Activated CD4-positive, alpha-beta T cell treated with anti-CD3 and anti-CD28 coated beads, Interleukin-2, amount 50 U/mL, for 24 hours (primary cell): ENCODE measurements around the gene ACBD6.
"Not testable (repeated sequence)": the region's sequence is repeated elsewhere in the genome, so short reads cannot be mapped to it uniquely, and the experiment has no call there.

Experiments used
- DNase-seq, 2 donors: peaks; one replicate each; pipeline ENCODE4 v3.0.0-alpha.2; 2020; ENCODE audit warnings: low read depth in 1 of 2, low spot score in 1 of 2

The ACBD6 gene

DNA sequence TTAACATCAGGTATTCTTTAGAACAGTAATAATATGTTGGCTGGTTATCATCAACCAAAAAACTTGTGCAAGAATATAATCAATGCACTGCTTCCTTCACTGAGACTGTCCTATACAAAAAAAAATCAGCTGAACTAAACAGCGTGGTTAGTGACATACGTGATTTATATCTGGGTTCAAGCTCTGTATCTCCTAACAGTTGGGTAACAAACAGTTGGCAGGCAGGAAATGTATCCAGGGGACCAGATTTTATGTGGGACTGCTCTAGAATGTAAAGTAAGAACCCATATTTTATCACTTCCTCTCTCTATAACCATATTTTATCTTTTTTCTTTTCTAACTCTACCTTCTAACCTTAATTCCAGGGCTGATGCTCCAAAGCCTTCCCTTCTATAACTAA, 8.0 kb downstream of the ACBD6 start:
- no peak for DNase-seq

DNA sequence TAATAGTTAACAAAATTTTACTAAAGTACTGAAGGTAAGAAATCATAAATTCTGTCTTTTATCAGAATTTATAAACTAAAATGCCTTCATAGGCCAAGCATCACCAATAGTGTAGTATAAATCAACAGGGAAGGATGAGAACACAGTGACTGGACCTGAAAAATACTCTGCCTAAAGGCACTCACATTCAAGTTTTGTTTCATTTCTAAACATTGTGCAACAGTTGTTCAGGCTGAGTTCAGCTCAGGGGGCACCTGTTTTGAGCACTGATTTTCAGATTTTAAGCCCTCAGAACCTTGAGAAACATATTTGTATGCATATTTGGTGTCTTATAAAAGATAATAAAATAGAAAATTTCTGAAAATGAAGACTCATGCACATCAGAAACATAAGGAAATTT, 12.4 kb downstream of the ACBD6 start:
- DNase-seq, result no peak

DNA sequence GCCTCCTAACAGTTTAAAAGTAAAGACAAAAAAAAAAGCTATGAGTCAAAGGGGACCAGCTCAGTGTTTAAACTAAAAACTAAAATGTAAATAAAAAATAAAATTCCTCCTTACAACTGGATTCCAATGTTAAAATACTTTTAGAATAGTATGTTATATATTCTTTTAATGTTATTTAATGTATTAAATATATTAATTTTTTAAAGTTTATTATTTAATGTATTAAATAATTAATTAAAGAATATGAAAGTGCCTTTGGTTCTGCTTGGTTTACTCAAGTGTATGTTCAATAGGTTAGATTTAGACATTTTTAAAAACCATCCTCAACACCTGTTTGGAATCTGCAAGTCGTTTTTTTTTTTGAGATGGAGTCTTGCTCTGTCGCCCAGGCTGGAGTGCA, 13.1 kb downstream of the ACBD6 start:
- no peak for DNase-seq

DNA sequence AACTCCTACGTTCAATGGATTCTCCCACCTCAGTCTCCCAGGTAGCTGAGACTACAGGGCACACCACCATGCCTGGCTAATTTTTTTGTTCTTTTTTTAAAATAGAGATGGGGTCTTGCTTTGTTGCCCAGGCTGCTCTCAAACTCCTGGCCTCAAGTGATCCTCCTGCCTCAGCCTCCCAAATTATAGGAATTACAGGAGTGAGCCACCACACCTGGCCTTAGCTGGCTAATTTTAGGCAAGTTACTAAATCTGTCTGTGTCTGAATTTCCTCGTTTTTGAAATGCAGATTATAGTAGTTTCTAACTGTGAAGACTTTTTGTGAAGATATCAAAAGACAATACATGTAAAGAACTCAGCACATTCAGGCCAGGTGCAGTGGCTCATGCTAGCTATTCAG, 13.7 kb downstream of the ACBD6 start:
- DNase-seq, result no peak

DNA sequence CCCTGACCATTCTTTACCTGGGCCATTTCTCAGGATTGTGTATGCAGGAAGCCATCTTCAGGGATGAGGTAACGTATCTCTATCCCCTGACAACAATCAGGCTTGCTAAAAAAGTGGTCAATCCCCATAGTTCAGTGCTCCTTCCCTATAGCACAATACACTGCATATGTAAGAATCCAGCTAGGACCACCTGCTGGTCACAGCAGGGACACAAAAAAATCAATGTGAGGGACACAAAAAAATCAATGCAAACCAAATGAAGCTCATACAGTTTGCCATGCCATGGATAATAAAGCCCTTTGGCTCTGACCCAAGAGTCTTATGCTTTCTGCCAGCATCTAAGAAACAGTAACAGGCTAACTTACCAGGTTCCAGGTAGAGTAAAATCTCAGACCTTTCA, 16.3 kb downstream of the ACBD6 start:
- DNase-seq, result no peak

DNA sequence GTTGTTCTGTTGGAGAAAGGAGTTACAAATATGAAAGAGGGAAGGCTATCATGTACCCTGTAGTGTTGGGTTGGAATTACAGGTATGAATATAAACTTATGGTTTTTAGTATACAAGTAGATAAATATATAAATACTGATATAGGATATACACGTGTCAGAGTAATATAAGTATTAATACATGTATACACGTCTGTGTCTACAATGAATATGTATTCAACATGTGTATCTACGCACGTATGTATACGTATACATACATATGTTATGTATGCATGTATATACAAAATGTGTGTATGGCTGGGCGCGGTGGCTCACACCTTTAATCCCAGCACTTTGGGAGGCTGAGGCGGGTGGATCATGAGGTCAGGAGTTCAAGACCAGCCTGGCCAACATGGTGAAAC, 17.9 kb downstream of the ACBD6 start:
- DNase-seq, result no peak

DNA sequence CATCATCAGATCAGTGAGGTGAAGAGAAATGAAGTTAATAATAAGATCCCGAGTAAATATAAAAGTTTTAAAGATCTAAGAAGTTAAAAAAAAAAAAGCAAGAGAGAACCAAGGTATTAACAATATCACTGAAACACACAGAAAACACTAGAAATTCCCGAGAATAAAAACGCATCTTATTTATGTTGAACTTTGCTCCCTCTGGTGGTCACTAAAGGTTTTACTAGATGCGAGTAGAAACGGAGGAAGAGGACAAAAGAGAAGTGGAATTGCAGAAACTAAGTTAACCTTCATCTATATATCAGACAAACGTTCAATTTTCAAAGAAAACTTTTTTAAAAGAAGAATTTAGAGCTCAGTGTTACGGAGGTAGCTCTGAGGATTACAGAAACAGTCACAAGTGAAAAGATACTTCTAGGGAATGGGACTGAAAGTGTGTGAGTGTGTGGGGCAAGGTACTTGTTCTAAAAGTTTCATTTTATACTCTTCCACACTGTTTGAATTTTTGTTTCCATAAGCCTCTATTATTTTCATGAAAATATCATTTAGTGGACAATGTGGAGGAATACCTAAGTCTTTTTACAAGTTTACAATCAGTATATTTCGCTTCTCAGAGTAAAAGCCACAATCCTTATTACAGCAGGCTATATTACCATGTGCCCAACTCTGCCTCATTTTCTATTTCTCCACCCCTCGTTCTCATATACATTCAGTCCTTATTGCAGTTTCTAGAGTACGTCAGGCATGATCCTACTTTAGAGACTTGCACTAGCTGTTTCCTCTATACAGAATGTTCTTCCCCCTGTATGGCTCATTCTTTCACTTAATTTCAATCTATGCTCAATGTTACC, 19.7 kb downstream of the ACBD6 start:
- peak in 1 of 2 donors; percentile 10 for DNase-seq

DNA sequence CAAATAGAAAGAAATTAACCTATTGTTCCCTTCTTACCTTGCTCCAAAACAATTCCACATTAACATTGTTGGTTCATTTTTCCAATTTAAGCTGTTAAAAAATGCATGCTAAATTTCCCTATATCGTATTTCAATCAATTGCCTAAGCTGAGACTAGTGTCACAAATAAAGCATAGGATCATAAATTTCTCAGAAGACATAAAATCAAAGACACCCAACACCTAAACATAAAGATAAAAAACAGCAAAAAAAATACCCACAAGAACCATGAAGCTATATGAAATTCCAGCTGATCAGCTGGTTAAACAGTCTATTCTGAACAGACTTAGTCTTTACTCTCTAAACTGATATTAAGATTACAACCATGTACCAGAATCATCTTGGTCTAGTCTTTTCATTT, 32.3 kb downstream of the ACBD6 start:
- no peak for DNase-seq

DNA sequence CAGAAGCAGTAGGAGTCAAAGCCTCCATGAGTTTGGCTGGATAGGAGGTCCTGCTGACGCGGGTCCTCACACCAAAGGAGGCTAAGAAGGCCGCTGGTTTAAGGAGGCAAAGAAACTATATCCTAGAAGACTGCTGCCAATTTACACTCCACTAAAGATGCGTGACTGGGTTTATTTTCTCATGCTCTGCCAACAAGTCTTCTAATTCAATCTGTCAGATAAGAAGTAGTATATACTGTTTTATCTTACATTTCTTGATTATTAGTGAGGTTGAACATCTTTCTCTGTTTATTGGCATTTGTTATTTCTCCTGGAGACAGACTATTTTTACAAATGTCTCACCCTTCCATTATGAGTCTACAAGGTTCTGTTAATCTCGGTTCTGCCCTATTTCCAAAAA, 34.1 kb downstream of the ACBD6 start:
- DNase-seq, result no peak

DNA sequence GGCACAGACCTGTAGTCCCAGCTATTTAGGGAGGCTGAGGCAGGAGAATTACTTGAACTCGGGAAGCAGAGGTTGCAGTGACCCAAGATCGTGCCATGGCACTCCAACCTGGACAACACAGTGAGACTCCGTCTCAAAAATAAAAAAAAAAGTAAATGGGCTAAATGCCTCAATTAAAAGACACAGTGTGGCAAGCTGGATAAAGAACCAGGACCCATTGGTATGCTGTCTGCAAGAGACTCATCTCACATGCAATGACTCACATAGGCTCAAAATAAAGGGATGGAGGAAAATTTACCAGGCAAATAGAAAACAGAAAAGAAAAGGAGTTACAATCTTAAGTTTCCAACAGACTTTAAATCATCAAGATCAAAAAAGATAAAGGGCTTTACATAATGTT, 40.3 kb downstream of the ACBD6 start:
- DNase-seq, result no peak

DNA sequence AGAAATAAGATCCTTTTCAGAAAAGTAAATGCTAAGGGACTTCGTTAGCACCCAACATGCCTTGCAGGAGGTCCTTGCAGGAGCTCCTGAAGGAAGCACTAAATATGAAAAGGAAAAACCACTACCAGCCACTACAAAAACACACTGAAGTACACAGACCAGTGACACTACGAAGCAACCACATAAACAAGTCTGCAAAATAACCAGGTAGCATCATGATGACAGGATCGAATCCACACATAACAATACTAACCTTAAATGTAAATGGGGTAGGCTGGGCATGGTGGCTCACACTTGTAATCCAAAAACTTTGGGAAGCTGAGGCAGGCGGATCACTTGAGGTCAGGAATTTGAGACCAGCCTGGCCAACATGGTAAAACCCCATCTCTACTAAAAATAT, 40.7 kb downstream of the ACBD6 start:
- DNase-seq, result not testable (repeated sequence)

DNA sequence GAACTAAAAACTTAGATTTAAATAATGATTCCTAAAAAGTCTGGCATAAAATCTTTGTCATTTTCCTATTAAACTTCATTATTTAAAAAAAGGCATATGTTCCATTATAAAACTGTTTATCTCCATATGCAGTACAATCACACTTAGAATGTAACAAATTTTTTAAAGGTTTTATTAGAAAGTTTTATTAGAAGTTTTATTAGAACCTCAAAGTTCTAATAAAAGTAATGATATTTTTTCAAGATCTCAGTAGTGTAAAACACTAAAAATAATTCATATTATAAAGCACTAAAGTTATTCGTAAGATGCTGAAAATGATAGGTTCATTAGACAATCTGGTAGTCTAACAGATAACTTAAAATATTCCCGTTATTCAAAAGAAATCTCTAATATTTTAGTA, 43.6 kb downstream of the ACBD6 start:
- DNase-seq, result no peak

DNA sequence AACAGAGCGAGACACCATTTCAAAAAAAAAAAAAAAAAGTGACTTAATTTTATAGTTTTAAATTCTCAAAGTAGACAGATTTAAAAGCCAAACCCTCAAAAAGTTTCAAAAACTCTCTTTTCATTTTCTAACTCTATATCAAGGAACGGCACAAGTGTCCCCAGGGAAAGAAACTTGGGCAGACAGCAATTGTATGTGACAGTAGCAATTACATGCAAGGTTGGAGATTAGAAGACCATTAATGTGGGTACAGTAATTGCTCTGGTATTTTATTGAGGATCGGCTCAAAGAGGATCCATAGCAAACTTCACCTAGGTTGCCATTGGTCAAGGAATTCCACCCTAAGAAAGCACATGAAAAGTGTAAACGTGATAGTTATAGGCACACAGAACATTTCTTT, 46.2 kb downstream of the ACBD6 start:
- no peak for DNase-seq

DNA sequence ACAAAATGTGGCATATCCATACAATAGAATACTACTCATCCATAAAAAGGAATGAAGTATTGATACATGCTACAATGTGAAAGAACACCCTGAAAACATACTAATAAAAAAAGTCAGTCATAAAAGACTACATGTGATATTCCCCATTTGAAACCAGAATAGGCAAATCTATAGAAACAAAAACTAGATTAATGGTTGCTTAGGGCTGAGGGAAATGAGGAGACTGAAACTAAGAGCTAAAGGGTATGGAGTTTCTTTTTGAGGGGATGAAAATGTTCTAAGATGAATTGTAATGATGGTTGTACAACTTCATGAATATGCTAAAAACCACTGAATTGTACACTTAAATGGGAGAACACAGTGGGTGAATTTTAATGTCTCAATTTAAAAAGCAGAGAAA, 50.9 kb downstream of the ACBD6 start:
- no peak for DNase-seq

DNA sequence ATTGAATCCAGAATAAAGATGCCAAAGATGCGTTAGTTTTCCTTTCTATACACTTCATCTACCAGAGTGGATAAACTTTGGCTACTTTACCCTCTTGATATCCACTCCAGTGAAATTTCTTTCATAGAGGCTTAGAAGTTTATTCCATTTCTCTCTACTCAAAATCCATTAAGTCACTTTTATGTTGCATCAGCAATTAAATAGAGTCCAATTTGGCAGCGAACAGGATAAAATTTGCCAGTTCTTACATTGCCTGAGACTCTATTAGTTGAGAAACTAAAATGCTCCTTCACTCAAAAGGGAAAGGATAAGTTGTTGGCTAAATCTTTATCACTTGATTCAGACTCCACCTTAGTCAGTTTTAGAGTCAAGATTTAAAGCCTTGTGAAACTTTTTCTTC, 57.9 kb downstream of the ACBD6 start:
- no peak for DNase-seq

DNA sequence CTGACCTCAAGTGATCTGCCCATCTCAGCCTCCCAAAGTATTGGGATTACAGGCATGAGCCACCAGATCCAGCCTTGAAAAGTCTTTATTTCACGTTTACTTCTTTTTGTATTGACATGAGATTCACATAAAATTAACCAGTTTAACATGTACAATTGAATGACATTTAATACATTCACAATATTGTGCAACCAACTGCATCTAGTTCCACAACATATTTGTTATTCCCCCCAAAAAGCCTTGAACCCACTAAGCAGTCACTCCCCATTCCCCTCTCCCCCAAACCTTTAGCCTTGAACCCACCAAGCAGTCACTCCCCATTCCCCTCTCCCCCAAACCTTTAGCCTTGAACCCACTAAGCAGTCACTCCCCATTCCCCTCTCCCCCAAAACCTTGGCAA, 62.0 kb downstream of the ACBD6 start:
- no peak for DNase-seq

DNA sequence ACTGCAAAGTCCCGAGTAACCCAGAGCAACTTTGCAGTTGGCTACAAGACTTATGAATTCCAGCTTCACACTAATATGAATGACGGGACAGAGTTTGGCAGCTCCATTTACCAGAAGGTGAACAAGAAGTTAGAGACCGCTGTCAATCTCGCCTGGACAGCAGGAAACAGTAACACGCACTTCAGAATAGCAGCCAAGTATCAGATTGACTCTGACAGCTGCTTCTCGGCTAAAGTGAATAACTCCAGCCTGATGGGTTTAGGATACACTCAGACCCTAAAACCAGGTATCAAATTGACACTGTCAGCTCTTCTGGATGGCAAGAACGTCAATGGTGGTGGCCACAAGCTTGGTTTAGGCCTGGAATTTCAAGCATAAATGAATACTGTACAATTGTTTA, 66.8 kb downstream of the ACBD6 start:
- no peak for DNase-seq

DNA sequence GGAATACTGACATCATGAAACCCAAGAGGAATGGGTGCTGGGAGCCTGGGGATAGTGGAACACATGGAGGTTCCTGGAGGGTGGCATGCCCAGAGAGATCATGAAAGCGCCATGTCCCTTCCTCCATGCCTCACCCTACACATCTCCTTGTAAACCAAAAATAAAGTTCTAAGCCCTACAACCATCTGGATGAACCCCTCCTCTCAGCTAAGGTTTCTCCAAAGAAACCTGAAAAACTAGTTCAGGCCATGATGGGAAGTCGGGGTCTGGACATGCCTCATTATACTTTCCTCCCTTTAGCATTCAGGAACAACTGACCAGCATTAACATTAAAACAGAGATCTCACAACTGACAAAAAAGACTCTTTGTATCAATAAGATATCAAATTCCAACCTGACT, 68.5 kb downstream of the ACBD6 start:
- no peak for DNase-seq

DNA sequence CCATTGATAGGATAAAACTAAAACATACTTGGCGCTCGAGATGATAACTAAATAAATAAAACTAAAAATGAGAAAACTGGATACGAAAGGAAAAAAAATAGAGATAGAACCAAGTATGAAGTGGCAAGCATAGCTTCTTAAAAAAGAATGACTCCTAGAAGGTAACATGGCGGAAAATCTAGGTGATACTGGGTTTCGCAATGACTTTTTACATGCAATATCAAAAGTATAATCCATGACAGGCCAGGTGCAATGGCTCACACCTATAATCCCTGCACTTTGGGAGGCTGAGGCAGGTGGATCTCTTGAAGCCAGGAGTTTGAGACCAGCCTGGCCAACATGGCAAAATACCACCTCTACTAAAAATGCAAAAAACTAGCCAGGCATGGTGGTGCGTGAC, 70.7 kb downstream of the ACBD6 start:
- DNase-seq, result no peak

DNA sequence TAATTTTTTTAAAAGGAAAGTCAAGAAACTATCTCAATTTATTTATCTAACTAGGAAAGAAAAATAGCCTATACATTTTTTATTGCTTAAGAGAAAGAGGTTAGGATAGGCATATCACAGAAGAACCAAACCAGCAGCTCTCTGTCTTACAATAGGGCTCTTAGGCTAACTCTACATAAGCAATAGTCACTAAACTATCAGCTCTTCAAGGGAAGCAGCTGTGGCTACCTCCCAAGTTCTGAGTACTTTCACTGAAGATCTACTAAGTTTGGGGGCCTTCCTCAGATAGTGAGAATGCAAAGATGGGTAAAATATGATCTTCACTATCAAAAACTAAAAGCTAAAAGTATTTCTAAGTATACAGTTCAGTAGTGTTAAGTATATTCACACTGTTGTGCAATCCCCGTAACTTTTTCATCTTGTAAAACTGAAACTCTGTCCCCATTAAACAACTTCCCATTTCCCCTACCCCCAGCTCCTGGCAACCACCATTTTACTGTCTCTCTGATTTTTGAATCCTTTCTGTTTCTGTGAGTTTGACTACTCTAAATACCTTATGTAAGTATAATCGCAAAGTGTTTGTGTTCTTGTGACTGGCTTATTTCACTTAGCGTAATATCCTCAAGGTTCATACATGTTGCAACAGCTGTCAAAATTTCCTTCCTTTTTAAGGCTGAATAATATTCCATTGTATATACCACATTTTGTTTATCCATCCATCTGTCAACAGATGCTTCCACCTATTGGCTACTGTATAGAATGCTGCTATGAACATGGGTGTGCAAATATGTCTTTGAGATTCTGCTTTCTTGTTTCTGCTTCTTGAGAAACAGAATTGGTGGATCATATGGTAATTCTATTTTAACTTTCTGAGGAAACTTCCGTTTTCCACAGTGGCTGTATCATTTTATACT, 73.3 kb downstream of the ACBD6 start:
- no peak for DNase-seq

DNA sequence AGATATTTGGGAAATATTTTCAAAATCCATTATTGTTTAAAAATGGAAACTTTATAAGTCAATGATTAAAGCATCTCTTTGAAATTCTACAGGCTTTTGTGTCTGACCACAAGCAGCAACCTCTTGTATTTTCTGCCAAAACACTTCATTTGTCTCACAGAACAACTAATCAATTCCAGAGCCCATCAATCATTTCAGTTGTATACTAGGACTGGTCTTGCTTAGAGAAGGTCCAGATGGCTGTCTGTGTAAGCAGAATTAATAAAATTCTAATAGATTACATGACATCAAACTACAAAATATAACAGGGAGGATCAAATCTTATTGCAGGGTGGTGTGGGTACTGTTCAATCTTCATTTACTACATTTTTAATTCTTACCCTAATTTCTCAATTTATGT, 76.4 kb downstream of the ACBD6 start:
- no peak for DNase-seq

DNA sequence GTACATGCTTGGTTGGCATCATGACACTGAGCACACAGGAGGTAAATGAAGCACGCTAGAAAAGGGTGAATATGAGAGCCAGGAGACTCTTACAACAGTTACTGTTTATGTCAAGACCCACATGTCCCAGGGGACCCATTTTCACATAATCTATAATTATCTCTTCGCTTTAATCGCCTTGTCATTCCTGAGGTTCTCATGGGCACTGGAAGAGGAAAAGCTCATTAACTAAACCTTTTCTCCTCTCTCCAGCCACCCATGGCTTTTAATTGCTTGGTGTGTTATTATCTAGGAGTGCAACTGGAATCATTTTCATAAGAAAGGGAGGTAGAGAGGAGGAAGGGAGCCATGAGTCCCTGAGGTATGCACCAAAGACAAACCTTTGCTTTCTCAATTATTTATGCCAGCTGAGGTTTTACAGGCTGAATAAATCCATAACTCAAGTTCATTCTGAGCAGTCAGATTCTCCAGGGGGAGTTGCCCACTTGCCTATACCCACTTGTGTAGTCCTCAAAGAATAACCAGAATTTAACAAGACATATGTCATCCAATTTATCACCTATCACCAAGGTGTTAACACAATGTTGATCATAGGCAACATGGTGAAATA, 77.4 kb downstream of the ACBD6 start:
- no peak for DNase-seq
